ENCODE results near the gene NDE1.
"Not testable (repeated sequence)": the region's sequence is repeated elsewhere in the genome, so short reads cannot be mapped to it uniquely, and the experiment has no call there.

NDE1 gene

DNA sequence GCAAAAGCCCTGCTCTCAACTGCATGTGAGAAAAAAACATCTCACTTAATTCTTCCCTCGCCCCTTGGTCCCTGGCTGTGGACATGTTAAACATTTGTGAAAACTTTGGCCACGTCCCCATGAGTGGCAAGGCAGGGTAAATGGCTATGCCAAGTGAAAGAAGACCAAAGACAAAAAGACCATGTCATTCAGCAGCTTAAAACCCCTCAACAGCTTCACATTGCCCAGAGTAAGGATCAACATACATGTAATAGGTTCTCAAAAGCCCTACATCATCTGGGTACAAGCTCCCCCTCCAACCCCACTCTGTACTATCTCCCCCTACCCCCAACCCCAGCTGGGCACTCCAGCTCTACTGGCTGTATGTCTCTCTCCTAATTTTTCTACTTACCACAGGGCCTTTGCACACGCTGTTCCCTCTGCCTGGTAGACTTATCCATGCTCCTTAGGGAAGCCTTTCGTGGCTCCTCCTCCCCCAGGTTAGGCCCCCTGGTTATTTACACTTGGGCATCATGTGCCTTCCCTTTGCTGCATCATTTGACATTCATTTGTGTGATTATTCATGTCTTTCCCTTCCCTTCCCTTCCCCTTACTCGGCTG, 75.7 kb downstream of the NDE1 start:
- TF ChIP-seq, protein P1, sequence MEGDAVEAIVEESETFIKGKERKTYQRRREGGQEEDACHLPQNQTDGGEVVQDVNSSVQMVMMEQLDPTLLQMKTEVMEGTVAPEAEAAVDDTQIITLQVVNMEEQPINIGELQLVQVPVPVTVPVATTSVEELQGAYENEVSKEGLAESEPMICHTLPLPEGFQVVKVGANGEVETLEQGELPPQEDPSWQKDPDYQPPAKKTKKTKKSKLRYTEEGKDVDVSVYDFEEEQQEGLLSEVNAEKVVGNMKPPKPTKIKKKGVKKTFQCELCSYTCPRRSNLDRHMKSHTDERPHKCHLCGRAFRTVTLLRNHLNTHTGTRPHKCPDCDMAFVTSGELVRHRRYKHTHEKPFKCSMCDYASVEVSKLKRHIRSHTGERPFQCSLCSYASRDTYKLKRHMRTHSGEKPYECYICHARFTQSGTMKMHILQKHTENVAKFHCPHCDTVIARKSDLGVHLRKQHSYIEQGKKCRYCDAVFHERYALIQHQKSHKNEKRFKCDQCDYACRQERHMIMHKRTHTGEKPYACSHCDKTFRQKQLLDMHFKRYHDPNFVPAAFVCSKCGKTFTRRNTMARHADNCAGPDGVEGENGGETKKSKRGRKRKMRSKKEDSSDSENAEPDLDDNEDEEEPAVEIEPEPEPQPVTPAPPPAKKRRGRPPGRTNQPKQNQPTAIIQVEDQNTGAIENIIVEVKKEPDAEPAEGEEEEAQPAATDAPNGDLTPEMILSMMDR (IDR thresholded peaks at IDR 0.05; ENCODE audit: low read depth, low read length, missing control alignments), result no peak
- DNase-seq (ENCODE audit: low read depth), result no peak
- H3K4me3 ChIP-seq (ENCODE audit: low read depth, low read length), result no peak overlapping the region

DNA sequence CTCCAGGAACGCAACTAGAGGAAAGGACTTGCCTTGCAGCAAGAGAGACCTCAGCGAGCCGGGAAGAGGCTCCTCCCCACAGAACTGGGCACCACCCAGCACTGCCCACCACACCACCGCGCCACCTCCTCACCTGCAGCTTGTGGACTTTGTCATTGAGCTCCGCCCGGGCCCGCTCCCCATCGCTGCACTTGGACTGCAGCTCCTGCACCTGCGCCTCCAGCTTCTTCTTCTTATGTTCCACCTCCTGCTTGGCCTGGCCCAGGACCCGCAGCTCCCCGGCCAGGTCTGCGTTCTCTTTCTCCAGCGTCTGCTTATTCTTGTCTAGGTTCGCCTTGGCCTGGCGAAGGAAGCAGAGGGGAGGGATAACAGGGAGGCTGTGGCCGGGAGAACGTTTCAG, 76.7 kb downstream of the NDE1 start:
- no peak for DNase-seq (ENCODE audit: low read depth)
- H3K4me3 ChIP-seq (ENCODE audit: low read depth, low read length), result no peak overlapping the region
- TF ChIP-seq, protein P1 (IDR thresholded peaks at IDR 0.05; ENCODE audit: low read depth, low read length, missing control alignments), result no peak

DNA sequence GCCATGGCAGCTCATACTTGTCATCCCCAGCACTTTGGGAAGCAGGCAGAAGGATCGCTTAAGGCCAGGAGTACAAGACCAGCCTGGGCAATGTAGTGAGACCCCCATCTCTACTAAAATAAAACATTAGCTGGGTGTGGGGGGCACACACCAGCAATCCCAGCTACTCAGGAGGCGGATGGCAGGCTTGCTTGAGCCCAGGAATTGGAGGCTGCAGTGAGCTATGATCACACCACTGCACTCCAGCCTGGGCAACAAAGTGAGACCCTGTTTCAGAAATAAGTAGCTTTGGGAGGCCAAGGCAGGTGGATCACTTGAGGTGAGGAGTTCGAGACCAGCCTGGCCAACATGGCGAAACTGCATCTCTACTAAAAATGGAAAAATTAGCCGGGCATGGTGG, 77.7 kb downstream of the NDE1 start:
- H3K4me3 ChIP-seq (ENCODE audit: low read depth, low read length); DNase-seq (ENCODE audit: low read depth): not testable (repeated sequence)

DNA sequence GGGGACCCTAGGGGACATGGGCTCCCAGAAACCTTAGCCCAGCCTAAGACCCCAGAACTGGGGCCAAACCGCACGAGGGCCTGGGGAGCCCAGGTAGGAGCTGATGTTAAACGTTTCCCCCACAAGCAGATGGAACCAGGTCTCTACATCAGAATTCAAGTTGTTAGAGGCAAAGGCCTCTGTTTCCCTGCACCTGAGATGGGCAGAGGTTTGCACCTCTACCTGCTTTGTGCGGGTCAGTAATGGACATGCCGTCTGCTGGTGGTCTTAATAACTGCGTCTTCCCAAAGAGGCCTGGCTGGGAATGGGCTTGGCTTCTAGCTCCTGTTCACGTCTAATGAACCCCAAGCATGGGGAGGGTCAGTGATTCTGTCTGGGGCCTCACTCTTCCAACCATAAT, 79.1 kb downstream of the NDE1 start:
- DNase-seq (ENCODE audit: low read depth), result no peak
- H3K4me3 ChIP-seq (ENCODE audit: low read depth, low read length), result no peak overlapping the region
- TF ChIP-seq, protein P1 (IDR thresholded peaks at IDR 0.05; ENCODE audit: low read depth, low read length, missing control alignments), result no peak

DNA sequence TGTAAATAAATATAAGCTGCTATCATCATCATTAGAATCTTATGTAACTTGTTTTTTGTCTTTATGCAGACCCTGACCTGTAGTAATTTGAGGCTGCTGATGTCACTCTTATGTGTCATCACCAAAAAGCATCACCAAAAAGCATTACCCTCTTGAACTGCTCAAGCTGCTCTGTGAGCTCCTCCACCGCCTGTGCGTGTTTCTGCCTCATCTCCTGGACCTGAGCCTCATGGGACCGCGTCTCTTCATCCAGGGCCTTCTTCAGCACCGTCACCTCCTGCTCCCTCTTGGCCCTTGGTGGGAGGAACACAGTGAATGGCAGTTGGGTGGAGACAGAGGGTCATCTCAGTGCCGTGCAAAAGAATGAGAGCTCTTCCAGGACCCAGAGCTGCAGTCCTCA, 82.4 kb downstream of the NDE1 start:
- no peak overlapping the region for H3K4me3 ChIP-seq (ENCODE audit: low read depth, low read length)
- TF ChIP-seq, protein P1 (IDR thresholded peaks at IDR 0.05; ENCODE audit: low read depth, low read length, missing control alignments), result no peak
- DNase-seq (ENCODE audit: low read depth), result no peak

DNA sequence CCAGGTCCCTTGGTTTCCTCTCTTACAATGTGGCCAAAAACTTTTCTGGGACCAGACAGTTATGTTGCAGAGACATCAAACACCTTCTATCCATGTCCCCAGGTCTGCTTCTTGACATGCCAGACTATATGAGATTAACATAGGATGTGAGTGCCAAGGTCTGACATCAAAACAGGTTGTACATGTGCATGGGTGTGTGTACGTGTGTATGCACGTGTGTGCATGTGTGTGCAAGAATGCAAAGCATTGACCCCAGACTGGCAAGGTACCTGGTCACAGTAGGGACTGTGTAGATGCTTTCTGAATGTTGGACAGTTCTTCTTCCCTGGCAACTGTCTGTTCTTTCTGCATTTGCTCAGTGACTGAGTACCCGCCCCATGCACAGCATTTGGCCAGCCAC, 85.6 kb downstream of the NDE1 start:
- no peak overlapping the region for H3K4me3 ChIP-seq (ENCODE audit: low read depth, low read length)
- TF ChIP-seq, protein P1 (IDR thresholded peaks at IDR 0.05; ENCODE audit: low read depth, low read length, missing control alignments), result no peak
- no peak for DNase-seq (ENCODE audit: low read depth)

DNA sequence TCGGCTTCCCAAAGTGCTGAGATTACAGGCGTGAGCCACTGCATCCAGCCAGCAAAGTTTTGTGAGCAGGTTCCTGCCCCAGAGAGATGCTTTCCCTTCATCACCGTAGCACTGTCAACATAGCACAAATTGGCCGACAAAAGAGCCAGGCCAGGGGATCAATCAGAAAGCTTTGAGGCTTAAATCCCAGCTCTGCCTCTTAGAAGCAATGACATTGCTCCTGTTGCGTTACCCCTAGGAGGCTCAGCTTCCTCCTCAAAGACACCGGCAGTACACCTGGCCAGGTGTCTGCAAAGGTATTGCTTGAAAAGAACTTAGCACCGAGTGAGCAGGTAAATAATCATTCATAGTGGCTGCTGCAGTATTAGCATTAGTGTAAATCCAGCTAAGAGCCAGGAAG, 86.5 kb downstream of the NDE1 start:
- H3K4me3 ChIP-seq (ENCODE audit: low read depth, low read length), result no peak overlapping the region
- no peak for DNase-seq (ENCODE audit: low read depth)
- TF ChIP-seq, protein P1 (IDR thresholded peaks at IDR 0.05; ENCODE audit: low read depth, low read length, missing control alignments), result no peak

Data from GM12864 (cell line).